Measurements from ENCODE around the gene TPRG1L.

DNA sequence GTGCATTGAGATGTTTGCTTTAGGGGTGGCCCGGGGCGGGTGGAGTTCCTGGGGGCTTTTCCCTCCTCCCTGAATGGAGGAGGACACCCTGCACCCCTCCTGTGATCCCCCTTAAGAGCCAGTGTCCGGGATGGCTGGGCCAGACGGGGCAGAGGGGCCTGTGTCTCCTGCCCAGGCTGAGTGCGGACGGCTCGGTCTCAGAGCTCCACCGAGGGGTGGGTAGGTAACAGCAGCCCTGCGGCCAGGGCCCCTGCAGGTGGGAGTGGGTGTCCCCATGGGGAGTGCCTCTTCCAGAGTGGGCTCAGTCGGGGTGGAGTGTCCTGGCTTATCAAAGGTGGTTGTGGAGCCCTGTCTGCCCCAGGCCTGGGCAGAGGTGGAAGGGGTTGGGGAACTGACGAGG lies 50.6 kb downstream of the TPRG1L start:
- TF ChIP-seq, protein P1, sequence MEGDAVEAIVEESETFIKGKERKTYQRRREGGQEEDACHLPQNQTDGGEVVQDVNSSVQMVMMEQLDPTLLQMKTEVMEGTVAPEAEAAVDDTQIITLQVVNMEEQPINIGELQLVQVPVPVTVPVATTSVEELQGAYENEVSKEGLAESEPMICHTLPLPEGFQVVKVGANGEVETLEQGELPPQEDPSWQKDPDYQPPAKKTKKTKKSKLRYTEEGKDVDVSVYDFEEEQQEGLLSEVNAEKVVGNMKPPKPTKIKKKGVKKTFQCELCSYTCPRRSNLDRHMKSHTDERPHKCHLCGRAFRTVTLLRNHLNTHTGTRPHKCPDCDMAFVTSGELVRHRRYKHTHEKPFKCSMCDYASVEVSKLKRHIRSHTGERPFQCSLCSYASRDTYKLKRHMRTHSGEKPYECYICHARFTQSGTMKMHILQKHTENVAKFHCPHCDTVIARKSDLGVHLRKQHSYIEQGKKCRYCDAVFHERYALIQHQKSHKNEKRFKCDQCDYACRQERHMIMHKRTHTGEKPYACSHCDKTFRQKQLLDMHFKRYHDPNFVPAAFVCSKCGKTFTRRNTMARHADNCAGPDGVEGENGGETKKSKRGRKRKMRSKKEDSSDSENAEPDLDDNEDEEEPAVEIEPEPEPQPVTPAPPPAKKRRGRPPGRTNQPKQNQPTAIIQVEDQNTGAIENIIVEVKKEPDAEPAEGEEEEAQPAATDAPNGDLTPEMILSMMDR (IDR thresholded peaks at IDR 0.05 in 8 of 11, conservative IDR thresholded peaks at IDR 0.05 in 3 of 11) = no peak
- no peak for TF ChIP-seq POLR2AphosphoS5 (IDR thresholded peaks at IDR 0.05)

Measured in spleen (tissue), 7 donors.